B cell (primary cell): Measurements from ENCODE around the gene NCEH1.

ENCODE experiments used
- CTCF ChIP-seq: fragments of 200-600 bp; IDR thresholded peaks from one replicate; pipeline ENCODE4 v1.8.0; 2022; ENCODE audit warnings: antibody characterized with exemption, mild to moderate bottlenecking
- EZH2 ChIP-seq: IDR thresholded peaks from 2 replicates; pipeline ENCODE4 v1.6.1; 2012; ENCODE audit warnings: borderline replicate concordance, low read depth, mild to moderate bottlenecking, moderate library complexity, low read length; ENCODE audit not compliant: insufficient read depth, poor library complexity, severe bottlenecking

- TF ChIP-seq CTCF (no peak), EZH2 (no peak)
Measured at GRCh38 chr3:172614340-172615274, 96.3 kb downstream of the NCEH1 start.
